GM12873 (cell line): ENCODE results near the gene NELL1.

Experiments used
- TF ChIP-seq, protein P1 (sequence below): IDR thresholded peaks from 2 replicates; pipeline ENCODE4 v1.5.1; 2012; ENCODE audit warnings: low read depth, mild to moderate bottlenecking, moderate library complexity, low read length, control low read depth; ENCODE audit not compliant: insufficient read depth; ENCODE audit errors: missing control alignments

The NELL1 gene

DNA sequence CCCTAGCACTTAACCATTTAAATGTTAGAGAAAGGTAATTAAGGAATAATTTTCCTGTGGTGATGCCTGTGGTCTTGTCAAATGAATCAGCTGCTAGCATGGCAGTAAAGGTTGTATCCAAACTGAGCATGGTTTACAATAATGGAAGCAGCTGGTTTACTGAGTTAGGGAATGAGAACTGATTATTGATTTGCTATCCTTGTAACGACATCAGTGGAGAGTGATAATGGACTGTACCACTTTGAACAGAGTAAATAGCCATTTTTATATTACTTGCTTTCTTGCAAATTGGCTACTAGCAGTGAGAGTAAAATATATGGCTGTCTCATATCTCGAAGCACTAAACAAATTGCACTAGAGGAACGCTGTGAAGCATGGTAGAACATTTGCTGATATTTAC, 934.5 kb downstream of the NELL1 start:
- TF ChIP-seq, protein P1, sequence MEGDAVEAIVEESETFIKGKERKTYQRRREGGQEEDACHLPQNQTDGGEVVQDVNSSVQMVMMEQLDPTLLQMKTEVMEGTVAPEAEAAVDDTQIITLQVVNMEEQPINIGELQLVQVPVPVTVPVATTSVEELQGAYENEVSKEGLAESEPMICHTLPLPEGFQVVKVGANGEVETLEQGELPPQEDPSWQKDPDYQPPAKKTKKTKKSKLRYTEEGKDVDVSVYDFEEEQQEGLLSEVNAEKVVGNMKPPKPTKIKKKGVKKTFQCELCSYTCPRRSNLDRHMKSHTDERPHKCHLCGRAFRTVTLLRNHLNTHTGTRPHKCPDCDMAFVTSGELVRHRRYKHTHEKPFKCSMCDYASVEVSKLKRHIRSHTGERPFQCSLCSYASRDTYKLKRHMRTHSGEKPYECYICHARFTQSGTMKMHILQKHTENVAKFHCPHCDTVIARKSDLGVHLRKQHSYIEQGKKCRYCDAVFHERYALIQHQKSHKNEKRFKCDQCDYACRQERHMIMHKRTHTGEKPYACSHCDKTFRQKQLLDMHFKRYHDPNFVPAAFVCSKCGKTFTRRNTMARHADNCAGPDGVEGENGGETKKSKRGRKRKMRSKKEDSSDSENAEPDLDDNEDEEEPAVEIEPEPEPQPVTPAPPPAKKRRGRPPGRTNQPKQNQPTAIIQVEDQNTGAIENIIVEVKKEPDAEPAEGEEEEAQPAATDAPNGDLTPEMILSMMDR = no peak

DNA sequence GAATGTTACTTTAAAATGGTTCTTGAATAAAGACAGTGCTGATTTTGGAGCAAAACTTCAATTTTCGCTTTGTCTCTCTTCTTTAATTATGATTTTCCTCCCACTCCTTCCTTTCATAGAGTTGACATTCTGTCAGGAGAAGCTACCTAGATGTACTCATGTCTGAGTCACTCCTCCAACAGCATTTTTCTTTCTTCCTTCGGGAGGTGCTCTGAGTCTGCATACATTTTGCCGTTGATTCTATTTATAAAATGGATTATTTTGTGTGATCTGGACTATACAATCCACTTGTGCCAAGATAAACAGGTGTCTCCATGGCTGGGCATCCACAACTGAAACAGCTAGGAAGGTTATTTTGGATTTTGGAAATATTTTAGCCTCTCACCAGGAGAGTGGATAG, 935.2 kb downstream of the NELL1 start:
- TF ChIP-seq, protein P1 = no peak

DNA sequence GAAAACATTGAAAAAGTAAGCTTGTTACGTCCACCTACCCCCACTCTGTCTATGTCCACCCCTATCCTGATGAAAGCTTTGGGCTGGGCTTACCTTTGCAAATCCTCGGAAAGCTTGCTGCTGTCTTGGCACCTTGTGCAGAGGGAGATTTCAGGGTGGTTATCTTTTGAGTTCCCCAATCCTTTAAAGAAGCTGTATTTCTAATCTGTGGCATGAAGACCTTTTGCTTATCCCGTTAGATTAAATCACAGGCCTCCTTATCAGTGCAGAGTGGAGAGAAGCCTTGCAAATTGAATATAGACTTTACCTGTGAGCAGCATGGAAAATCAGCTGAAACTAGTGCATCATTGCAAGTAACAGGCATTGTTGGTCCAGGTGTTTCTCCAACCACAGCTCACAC, 942.9 kb downstream of the NELL1 start:
- TF ChIP-seq, protein P1 = no peak

DNA sequence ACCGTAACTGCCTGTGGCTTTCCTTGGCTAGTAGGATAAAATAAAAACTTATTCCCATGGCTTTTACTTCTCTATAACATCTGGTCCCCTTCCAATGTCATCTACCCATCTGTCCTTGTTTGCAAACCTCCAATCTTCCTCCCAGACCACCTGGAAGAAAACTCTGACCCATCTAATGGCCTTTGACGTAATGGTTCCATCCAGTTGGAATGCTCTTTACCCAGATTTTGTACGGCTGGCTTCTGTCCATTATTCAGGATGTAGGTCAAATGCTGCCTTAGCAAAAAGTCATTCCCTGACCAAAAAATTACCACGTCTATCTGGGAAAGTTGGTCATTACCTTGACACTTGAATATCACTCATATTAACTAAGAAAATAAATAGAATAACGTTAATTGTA, 945.6 kb downstream of the NELL1 start:
- TF ChIP-seq, protein P1 = no peak

DNA sequence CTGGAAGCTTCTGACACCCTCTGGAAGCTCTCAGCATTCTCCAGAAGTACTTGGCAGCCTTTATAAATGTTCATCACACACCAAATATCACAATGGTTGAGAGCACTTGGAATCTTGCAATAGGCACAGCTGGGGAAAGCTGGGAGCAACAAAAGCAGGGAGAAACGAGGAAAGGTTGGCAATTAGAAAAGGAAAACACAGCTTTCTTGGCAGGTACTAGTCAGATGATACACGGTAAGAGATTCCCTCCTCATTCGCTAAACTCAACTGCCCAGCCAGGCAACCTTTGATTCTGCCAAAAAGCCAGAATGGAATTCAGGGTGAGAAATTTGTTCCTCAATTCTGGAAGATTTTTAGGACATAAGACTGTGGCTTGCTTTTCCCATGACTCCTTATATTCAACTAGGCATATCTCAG, 946.6 kb downstream of the NELL1 start:
- TF ChIP-seq, protein P1 = no peak

DNA sequence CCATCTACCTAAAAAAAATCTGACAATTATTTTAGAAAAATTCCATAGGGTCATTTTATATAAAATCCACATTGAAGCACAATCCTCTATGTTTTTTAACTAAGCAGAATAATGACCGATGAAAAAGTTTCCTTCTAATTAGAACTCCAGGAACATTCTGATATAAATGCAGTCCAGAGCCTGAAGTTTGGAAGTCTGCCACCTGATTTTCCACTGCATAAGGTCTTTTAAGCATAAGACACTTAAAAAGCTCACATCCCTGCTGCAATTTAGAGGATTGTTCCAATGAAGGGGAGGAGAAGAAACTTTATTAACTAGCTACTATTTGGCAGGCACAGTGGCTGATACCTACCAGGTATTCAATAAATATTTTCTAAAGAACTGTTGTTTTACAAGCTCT, 953.2 kb downstream of the NELL1 start:
- TF ChIP-seq, protein P1 = no peak

DNA sequence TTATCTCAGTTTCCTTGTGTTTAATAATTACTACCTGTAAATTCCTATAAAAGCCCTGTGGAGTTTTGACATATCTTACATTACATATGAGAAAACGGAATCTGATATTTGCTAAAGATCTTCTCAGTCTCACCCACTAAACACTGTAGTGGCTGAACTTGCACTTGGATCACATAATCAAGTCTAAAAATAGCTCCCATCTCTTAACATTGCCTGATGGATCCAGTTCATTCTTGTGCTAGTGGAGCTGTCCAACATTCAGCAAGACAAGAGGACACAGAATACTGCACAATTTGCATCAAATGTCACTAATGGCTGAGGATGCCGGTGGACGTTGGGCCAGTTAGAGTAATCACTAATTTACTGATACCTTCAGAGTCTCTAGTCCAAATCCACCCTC, 953.6 kb downstream of the NELL1 start:
- TF ChIP-seq, protein P1 = no peak
